ENCODE measurements around the gene C22orf31. TPM values are rescaled to one million over a fixed set of nuclear protein-coding genes. Genes with fewer than 3 reads are reported as not detected.

The C22orf31 gene
- total RNA-seq, 1 experiment from 2014 or later: not detected

GRCh38 chr22:29070490-29070889, 8.9 kb upstream of the C22orf31 start:
- RAD21 ChIA-PET (ENCODE audit: low non-redundant PET in 1 of 2, low total read pairs in 2 of 2, uncharacterized antibody in 2 of 2, unreplicated experiment in 2 of 2): no interaction called here
- Histone ChIP-seq H3K79me2 (ENCODE audit: insufficient read depth, low read length) (no peaks in the 10 kb centered on the region), H4K20me1 (ENCODE audit: insufficient read depth) (no peaks in the 10 kb centered on the region), H3K36me3 (ENCODE audit: control insufficient read depth in 1 of 2, insufficient read depth in 2 of 2, low read length in 2 of 2) (no peaks in the 10 kb centered on the region), H3K9ac (ENCODE audit: low read length) (no peak overlapping the region), H3K4me3 (replicated peaks in 1 of 2; ENCODE audit: low read depth in 1 of 2, low read length in 2 of 2) (no peak overlapping the region), H3K9me2 (ENCODE audit: insufficient read depth) (no peaks in the 10 kb centered on the region), H3K4me2 (ENCODE audit: low read length) (peak overlapping the region; percentile 50), H3K27me3 (ENCODE audit: insufficient read depth, low read length) (no peaks in the 10 kb centered on the region), H3K27ac (ENCODE audit: low read depth, low read length) (no peak overlapping the region), H3K4me1 (ENCODE audit: control insufficient read depth in 1 of 2, insufficient read depth in 2 of 2, low read length in 2 of 2) (peaks cover 13 to 33% of the 10 kb centered on the region in 2 experiments), H3K9me3 (ENCODE audit: control insufficient read depth in 1 of 2, insufficient read depth in 1 of 2, low read depth in 1 of 2, low read length in 2 of 2) (no peaks in the 10 kb centered on the region), H2AFZ (ENCODE audit: low read depth, low read length, poor library complexity, severe bottlenecking) (peak overlapping the region; percentile 19)
- POLR2A ChIA-PET: no interaction called here
- TF ChIP-seq ZFX (IDR thresholded peaks at IDR 0.05) (no peak), FOSL1 (IDR thresholded peaks at IDR 0.05; ENCODE audit: low read depth) (no peak), EZH2 (IDR thresholded peaks at IDR 0.05) (no peak), POLR2A (IDR thresholded peaks at IDR 0.05; ENCODE audit: borderline replicate concordance, extremely low read depth, insufficient read depth, insufficient read length) (no peak), EGR1 (IDR thresholded peaks at IDR 0.05; ENCODE audit: low read depth) (no peak), SIN3A (IDR thresholded peaks at IDR 0.05; ENCODE audit: low read depth) (no peak), ZNF274 (IDR thresholded peaks at IDR 0.05; ENCODE audit: low read depth, low read length) (no peak), SRF (IDR thresholded peaks at IDR 0.05; ENCODE audit: low read depth) (no peak), CBX3 (IDR thresholded peaks at IDR 0.05; ENCODE audit: low read depth) (no peak), CEBPB (IDR thresholded peaks at IDR 0.05; ENCODE audit: low read depth) (no peak), REST (IDR thresholded peaks at IDR 0.05; ENCODE audit: low read depth) (no peak), POLR2AphosphoS5 (IDR thresholded peaks at IDR 0.05; ENCODE audit: low read depth, low read length) (no peak), JUND (IDR thresholded peaks at IDR 0.05) (no peak), ATF3 (IDR thresholded peaks at IDR 0.05) (no peak), CTCF (IDR thresholded peaks at IDR 0.05 in 2 of 3, conservative IDR thresholded peaks at IDR 0.05 in 1 of 3; ENCODE audit: borderline replicate concordance in 1 of 3, insufficient read depth in 1 of 3, low read depth in 2 of 3, low read length in 2 of 3) (no peak), YY1 (IDR thresholded peaks at IDR 0.05; ENCODE audit: extremely low read depth, insufficient replicate concordance, low read depth, low read length) (no peak), RAD21 (IDR thresholded peaks at IDR 0.05; ENCODE audit: low read depth) (no peak), TCF7L2 (IDR thresholded peaks at IDR 0.05; ENCODE audit: borderline replicate concordance, extremely low read depth, insufficient read depth, insufficient read length) (no peak), MAX (IDR thresholded peaks at IDR 0.05) (no peak)
- intact Hi-C loops (cut with micrococcal nuclease): loop anchor here (10.0 kb wide), 1 partner anchor 1376 kb away; no protein-coding TSS in a partner anchor
- no peak for DNase-seq (ENCODE audit: low read depth, low spot score)
- no TSS peak for BruUV-seq (replicated peaks)
- no peak for ATAC-seq
- CTCF ChIA-PET: interaction anchor here (1.0 kb wide), 1 partner anchor 84 kb away, joined by 3 read pairs; no protein-coding TSS in a partner anchor

All from HCT116 (cell line).